SK-N-MC (cell line): ENCODE measurements around the gene S100PBP.

Experiments used
- EZH2 ChIP-seq: fragments of 200-600 bp; sonication (generic); IDR thresholded peaks from one replicate; pipeline ENCODE4 v1.6.1; 2017; ENCODE audit warnings: antibody characterized with exemption
- POLR2AphosphoS5 ChIP-seq: IDR thresholded peaks from 2 replicates; pipeline ENCODE4 v1.6.1; 2012; ENCODE audit warnings: mild to moderate bottlenecking, low read depth, low read length, borderline replicate concordance

- no peak for TF ChIP-seq EZH2
- TF ChIP-seq POLR2AphosphoS5, result no peak
Measured at GRCh38 chr1:32810358-32810757, 7.1 kb upstream of the S100PBP start.
